Aorta (tissue), 5 donors: ENCODE results near the gene PLCB1. TPM values are rescaled to one million over a fixed set of nuclear protein-coding genes. Genes with fewer than 3 reads are reported as not detected.

ENCODE experiments used
- ATAC-seq: fragments of 200-7000 bp; cut with Tn5 transposase; one replicate; pipeline ENCODE4 v1.9.1; 2022; ENCODE audit warnings: moderate library complexity; ENCODE audit not compliant: low FRiP score
- DNase-seq, 2 donors: peaks; one replicate each; pipeline ENCODE4 v3.0.0-alpha.2; 2020
- H3K27ac ChIP-seq, 2 donors: one replicate each; pipeline ENCODE4 v1.5.1; 2013; ENCODE audit warnings: low read length in 2 of 2, mild to moderate bottlenecking in 2 of 2, moderate library complexity in 2 of 2, control low read depth in 1 of 2, inconsistent platforms in 1 of 2, low read depth in 1 of 2
- H3K27me3 ChIP-seq, 2 donors: one replicate each; pipeline ENCODE4 v1.6.1; 2013; ENCODE audit warnings: control low read depth in 1 of 2, low read length in 1 of 2, mild to moderate bottlenecking in 1 of 2, moderate library complexity in 1 of 2; ENCODE audit not compliant: insufficient read depth in 2 of 2, control insufficient read depth in 1 of 2
- H3K36me3 ChIP-seq, 2 donors: one replicate each; pipeline ENCODE4 v1.6.1; 2013; ENCODE audit warnings: control low read depth in 1 of 2, low read length in 1 of 2, mild to moderate bottlenecking in 1 of 2; ENCODE audit not compliant: insufficient read depth in 2 of 2, control insufficient read depth in 1 of 2
- H3K4me1 ChIP-seq, 2 donors: one replicate each; pipeline ENCODE4 v1.6.1; 2013; ENCODE audit warnings: low read length in 2 of 2, control low read depth in 1 of 2, mild to moderate bottlenecking in 1 of 2, moderate library complexity in 1 of 2; ENCODE audit not compliant: insufficient read depth in 2 of 2, control insufficient read depth in 1 of 2
- H3K4me3 ChIP-seq, 2 donors: one replicate each; pipeline ENCODE4 v1.5.1; 2013; ENCODE audit warnings: low read length in 2 of 2, control low read depth in 1 of 2, mild to moderate bottlenecking in 1 of 2
- H3K9me3 ChIP-seq: one replicate; pipeline ENCODE4 v1.6.1; 2013; ENCODE audit warnings: mild to moderate bottlenecking, low read length; ENCODE audit not compliant: control insufficient read depth
- WGBS, 2 donors: extraction: QIAGEN DNeasy Blood & Tissue Kit; methylation state at CpG; one replicate each; pipeline ENCODE4 v1.1.7; 2013; 5-methylcytosine and 5-hydroxymethylcytosine counted together
- intact Hi-C, 2 donors: fragments of 100-400 bp; cut with DNase I; formaldehyde crosslinking; loops; one replicate each; pipeline versions ENCODE4 v1.14.2 to v1.15.0; 2022
- polyA plus RNA-seq, 2 donors: library from polyadenylated mRNA; stranded (reverse); fragments of 200-250 nt; gene quantifications; one replicate each; pipeline ENCODE4 v1.2.3, GENCODE V29; 2013
- total RNA-seq, 2 donors: library from RNA; stranded (reverse); fragmentation: NEBNext Ultra II Directional; extraction: Animal tissue kit (Norgen Biotek cat#: 25700); gene quantifications; one replicate each; pipeline ENCODE4 v1.2.1, GENCODE V29; 2021
- donor health status: healthy with polysubstance abuse.
- donor health status: Bipolar disorder and iron deficiency.
- donor health status: DM: no; HTN: no; CAD: no.
- donor health status: DM: no; HTN: no; CAD: no.
- donor health status: DM: yes; HTN: yes; CAD: no.

Gene PLCB1
- total and polyA plus RNA-seq, 4 donors = 1.4 to 35.0 (median 6.6) TPM

- no peak for DNase-seq
- no peaks in the 10 kb centered on the region for H3K4me1 ChIP-seq
- no peak for ATAC-seq
- no peak overlapping the region for H3K4me3 ChIP-seq
- WGBS, 2 donors = 89 to 94% methylated on average over 1 of the region's 1 CpG
- intact Hi-C loops = no loop called here
- no peaks in the 10 kb centered on the region for H3K9me3 ChIP-seq
- H3K27me3 ChIP-seq = no peaks in the 10 kb centered on the region
- no peak overlapping the region for H3K27ac ChIP-seq
- H3K36me3 ChIP-seq = no peaks in the 10 kb centered on the region
Measured at GRCh38 chr20:8272766-8273165, 140.7 kb downstream of the PLCB1 start.

- intact Hi-C loops = no loop called here
- H3K36me3 ChIP-seq = no peaks in the 10 kb centered on the region
- H3K27ac ChIP-seq = no peak overlapping the region
- no peaks in the 10 kb centered on the region for H3K4me1 ChIP-seq
- no peaks in the 10 kb centered on the region for H3K9me3 ChIP-seq
- 84 to 85% methylated on average over 2 of the region's 2 CpGs for WGBS, 2 donors
- ATAC-seq = no peak
- DNase-seq = no peak
- H3K27me3 ChIP-seq = no peaks in the 10 kb centered on the region
- no peak overlapping the region for H3K4me3 ChIP-seq
Measured at GRCh38 chr20:8284902-8285301, 152.8 kb downstream of the PLCB1 start.

- no peaks in the 10 kb centered on the region for H3K36me3 ChIP-seq
Measured at GRCh38 chr20:8287340-8287739, 155.3 kb downstream of the PLCB1 start.

GRCh38 chr20:8291200-8291599, 159.1 kb downstream of the PLCB1 start:
- ATAC-seq = no peak
- no peak for DNase-seq
- no peak overlapping the region for H3K27ac ChIP-seq
- 86% methylated on average over 1 of the region's 1 CpG for WGBS, 2 donors
- no peaks in the 10 kb centered on the region for H3K4me1 ChIP-seq
- no peak overlapping the region for H3K4me3 ChIP-seq
- H3K36me3 ChIP-seq = no peaks in the 10 kb centered on the region
- no peaks in the 10 kb centered on the region for H3K9me3 ChIP-seq
- intact Hi-C loops = no loop called here
- peaks cover 0 to 4% of the 10 kb centered on the region in 2 donors for H3K27me3 ChIP-seq

More at GRCh38 chr20:8287340-8287739, 155.3 kb downstream of the PLCB1 start:
- intact Hi-C loops = no loop called here
- no peak overlapping the region for H3K27ac ChIP-seq
- no peak overlapping the region for H3K4me3 ChIP-seq
- WGBS, 2 donors = 77 to 84% methylated on average over 5 of the region's 5 CpGs
- peaks cover 0 to 4% of the 10 kb centered on the region in 2 donors for H3K27me3 ChIP-seq
- no peak for DNase-seq
- H3K9me3 ChIP-seq = no peaks in the 10 kb centered on the region
- no peaks in the 10 kb centered on the region for H3K4me1 ChIP-seq
- no peak for ATAC-seq

GRCh38 chr20:8291873-8292272, 159.8 kb downstream of the PLCB1 start:
- ATAC-seq (no peak), DNase-seq (no peak)
- H3K27me3 ChIP-seq = peaks cover 0 to 4% of the 10 kb centered on the region in 2 donors
- H3K27ac ChIP-seq = no peak overlapping the region
- no peak overlapping the region for H3K4me3 ChIP-seq
- intact Hi-C loops = no loop called here
- no peaks in the 10 kb centered on the region for H3K9me3 ChIP-seq
- H3K4me1 ChIP-seq = no peaks in the 10 kb centered on the region
- WGBS, 2 donors = 66 to 76% methylated on average over 1 of the region's 1 CpG
- no peaks in the 10 kb centered on the region for H3K36me3 ChIP-seq

GRCh38 chr20:8292793-8293192, 160.7 kb downstream of the PLCB1 start:
- WGBS, 2 donors = 78 to 87% methylated on average over 1 of the region's 1 CpG
- intact Hi-C loops = no loop called here
- no peak overlapping the region for H3K4me3 ChIP-seq
- no peaks in the 10 kb centered on the region for H3K9me3 ChIP-seq
- H3K27ac ChIP-seq = no peak overlapping the region
- no peaks in the 10 kb centered on the region for H3K36me3 ChIP-seq
- DNase-seq (no peak), ATAC-seq (no peak)
- H3K4me1 ChIP-seq = no peaks in the 10 kb centered on the region
- H3K27me3 ChIP-seq = peaks cover 0 to 4% of the 10 kb centered on the region in 2 donors

- no peaks in the 10 kb centered on the region for H3K4me1 ChIP-seq
- peaks cover 0 to 4% of the 10 kb centered on the region in 2 donors for H3K27me3 ChIP-seq
- 87 to 88% methylated on average over 4 of the region's 4 CpGs for WGBS, 2 donors
- no peak overlapping the region for H3K4me3 ChIP-seq
- no peaks in the 10 kb centered on the region for H3K36me3 ChIP-seq
- H3K9me3 ChIP-seq = no peaks in the 10 kb centered on the region
- no peak for ATAC-seq
- H3K27ac ChIP-seq = no peak overlapping the region
- no peak for DNase-seq
- intact Hi-C loops = no loop called here
Measured at GRCh38 chr20:8293750-8294149, 161.7 kb downstream of the PLCB1 start.

GRCh38 chr20:8296536-8296935, 164.5 kb downstream of the PLCB1 start:
- H3K27ac ChIP-seq = no peak overlapping the region
- H3K27me3 ChIP-seq = no peaks in the 10 kb centered on the region
- H3K4me3 ChIP-seq = no peak overlapping the region
- no peaks in the 10 kb centered on the region for H3K9me3 ChIP-seq
- 48 to 86% methylated on average over 2 of the region's 2 CpGs for WGBS, 2 donors
- ATAC-seq = no peak
- intact Hi-C loops = no loop called here
- no peak for DNase-seq
- H3K4me1 ChIP-seq = no peaks in the 10 kb centered on the region
- H3K36me3 ChIP-seq = no peaks in the 10 kb centered on the region

GRCh38 chr20:8298426-8299043, 166.5 kb downstream of the PLCB1 start:
- no peaks in the 10 kb centered on the region for H3K4me1 ChIP-seq
- H3K27ac ChIP-seq = no peak overlapping the region
- H3K27me3 ChIP-seq = no peaks in the 10 kb centered on the region
- H3K4me3 ChIP-seq = no peak overlapping the region
- no peaks in the 10 kb centered on the region for H3K36me3 ChIP-seq
- ATAC-seq (no peak), DNase-seq (no peak)
- intact Hi-C loops = no loop called here
- WGBS, 2 donors = 95 to 98% methylated on average over 1 of the region's 1 CpG
- H3K9me3 ChIP-seq = no peaks in the 10 kb centered on the region
